H9 (cell line): ENCODE measurements around the gene KCNA5. TPM values are rescaled to one million over a fixed set of nuclear protein-coding genes. Genes with fewer than 3 reads are reported as not detected.

Experiments used
- DNase-seq: peaks from one replicate; pipeline ENCODE4 v3.0.0-alpha.2; 2017
- H2AFZ ChIP-seq: one replicate; pipeline ENCODE4 v1.6.1; 2013; ENCODE audit warnings: mild to moderate bottlenecking, low read length, control low read depth, moderate library complexity
- H2AK5ac ChIP-seq: 2 replicates; pipeline ENCODE4 v1.6.1; 2013; ENCODE audit warnings: low read length, control low read depth, mixed read lengths; ENCODE audit not compliant: insufficient read length
- H2BK120ac ChIP-seq: one replicate; pipeline ENCODE4 v1.6.1; 2013; ENCODE audit warnings: low read depth, mild to moderate bottlenecking, low read length, control low read depth, inconsistent platforms; ENCODE audit not compliant: poor library complexity, severe bottlenecking
- H2BK12ac ChIP-seq: 2 replicates; pipeline ENCODE4 v1.6.1; 2013; ENCODE audit warnings: low read length, control low read depth, mixed read lengths, low read depth; ENCODE audit not compliant: insufficient read length
- H2BK15ac ChIP-seq: 2 replicates; pipeline ENCODE4 v1.6.1; 2013; ENCODE audit warnings: low read depth, low read length, control low read depth
- H2BK20ac ChIP-seq: one replicate; pipeline ENCODE4 v1.6.1; 2013; ENCODE audit warnings: low read depth, mild to moderate bottlenecking, low read length, control low read depth, inconsistent platforms; ENCODE audit not compliant: poor library complexity, severe bottlenecking
- H2BK5ac ChIP-seq: 2 replicates; pipeline ENCODE4 v1.6.1; 2013; ENCODE audit warnings: low read length, control low read depth, mixed read lengths; ENCODE audit not compliant: insufficient read length
- H3K14ac ChIP-seq: 2 replicates; pipeline ENCODE4 v1.6.1; 2013; ENCODE audit warnings: low read length, control low read depth; ENCODE audit not compliant: insufficient read depth
- H3K18ac ChIP-seq: 2 replicates; pipeline ENCODE4 v1.6.1; 2013; ENCODE audit warnings: low read depth, mild to moderate bottlenecking, mixed read lengths, low read length, control low read depth; ENCODE audit not compliant: insufficient read length
- H3K23ac ChIP-seq: 2 replicates; pipeline ENCODE4 v1.6.1; 2013; ENCODE audit warnings: low read length, control low read depth, mixed read lengths, low read depth; ENCODE audit not compliant: insufficient read length
- H3K23me2 ChIP-seq: 2 replicates; pipeline ENCODE4 v1.6.1; 2013; ENCODE audit warnings: low read depth, mild to moderate bottlenecking, mixed read lengths, low read length, control low read depth; ENCODE audit not compliant: insufficient read length, poor library complexity, severe bottlenecking
- H3K27ac ChIP-seq: 2 replicates; pipeline ENCODE4 v1.5.1; 2013; ENCODE audit warnings: low read length, control low read depth, mixed read lengths, low read depth; ENCODE audit not compliant: insufficient read length
- H3K27me3 ChIP-seq: 2 replicates; pipeline ENCODE4 v1.6.1; 2013; ENCODE audit warnings: low read length, control low read depth, inconsistent platforms; ENCODE audit not compliant: insufficient read depth
- H3K4ac ChIP-seq: 2 replicates; pipeline ENCODE4 v1.6.1; 2013; ENCODE audit warnings: low read depth, mild to moderate bottlenecking, control low read depth, inconsistent platforms, low read length, moderate library complexity
- H3K4me1 ChIP-seq: 2 replicates; pipeline ENCODE4 v1.6.1; 2013; ENCODE audit warnings: low read length, control low read depth, inconsistent platforms; ENCODE audit not compliant: insufficient read depth
- H3K4me2 ChIP-seq: 2 replicates; pipeline ENCODE4 v1.6.1; 2013; ENCODE audit warnings: low read length, control low read depth, mixed read lengths; ENCODE audit not compliant: insufficient read length, insufficient read depth
- H3K56ac ChIP-seq: 2 replicates; pipeline ENCODE4 v1.6.1; 2013; ENCODE audit warnings: low read depth, mild to moderate bottlenecking, mixed read lengths, low read length, control low read depth; ENCODE audit not compliant: insufficient read length
- H3K79me1 ChIP-seq: 2 replicates; pipeline ENCODE4 v1.6.1; 2013; ENCODE audit warnings: low read depth, mild to moderate bottlenecking, moderate library complexity, low read length, control low read depth, inconsistent platforms; ENCODE audit not compliant: insufficient read depth, poor library complexity, severe bottlenecking
- H3K79me2 ChIP-seq: 2 replicates; pipeline ENCODE4 v1.6.1; 2013; ENCODE audit warnings: low read length, control low read depth, inconsistent platforms; ENCODE audit not compliant: insufficient read depth
- H3K9ac ChIP-seq: 2 replicates; pipeline ENCODE4 v1.6.1; 2013; ENCODE audit warnings: low read length, control low read depth, mixed read lengths; ENCODE audit not compliant: insufficient read length; ENCODE audit errors: extremely low read depth
- H3K9me3 ChIP-seq: one replicate; pipeline ENCODE4 v1.6.1; 2013; ENCODE audit warnings: low read depth, low read length, inconsistent platforms; ENCODE audit not compliant: control insufficient read depth
- H3T11ph ChIP-seq: one replicate; pipeline ENCODE4 v1.6.1; 2013; ENCODE audit warnings: mild to moderate bottlenecking, low read length, control low read depth, inconsistent platforms
- H4K20me1 ChIP-seq: one replicate; pipeline ENCODE4 v1.6.1; 2013; ENCODE audit not compliant: control insufficient read depth, insufficient read length, insufficient read depth
- H4K5ac ChIP-seq: 2 replicates; pipeline ENCODE4 v1.6.1; 2013; ENCODE audit warnings: low read depth, mild to moderate bottlenecking, mixed read lengths, low read length, control low read depth; ENCODE audit not compliant: insufficient read length
- H4K8ac ChIP-seq: replicated peaks from 2 replicates; pipeline ENCODE4 v1.6.1; 2013; ENCODE audit warnings: low read length, control low read depth, mixed read lengths, low read depth; ENCODE audit not compliant: insufficient read length
- H4K91ac ChIP-seq: 2 replicates; pipeline ENCODE4 v1.6.1; 2013; ENCODE audit warnings: low read depth, mild to moderate bottlenecking, moderate library complexity, mixed read lengths, low read length, control low read depth; ENCODE audit not compliant: insufficient read length
- H3K27ac Mint-ChIP-seq, 3 experiments: 2 replicates in 2 of 3; 3 replicates in 1 of 3; pipeline ENCODE4 v1.8.0; 2020 to 2021; ENCODE audit warnings: mixed read lengths in 3 of 3, mild to moderate bottlenecking in 1 of 3, moderate library complexity in 1 of 3
- H3K27me3 Mint-ChIP-seq: 2 replicates; pipeline ENCODE4 v1.8.0; 2021; ENCODE audit warnings: low read depth, mild to moderate bottlenecking, moderate library complexity, mixed read lengths
- H3K36me3 Mint-ChIP-seq, 3 experiments: 2 replicates in 2 of 3; 3 replicates in 1 of 3; pipeline ENCODE4 v1.8.0; 2020 to 2021; ENCODE audit warnings: low read depth in 3 of 3, mixed read lengths in 3 of 3; ENCODE audit not compliant: insufficient read depth in 1 of 3
- H3K4me1 Mint-ChIP-seq, 2 experiments: 2 replicates each; pipeline ENCODE4 v1.8.0; 2020; ENCODE audit warnings: mixed read lengths in 2 of 2
- H3K4me3 Mint-ChIP-seq, 2 experiments: 2 replicates in 1 of 2; 3 replicates in 1 of 2; pipeline ENCODE4 v1.8.0; 2020 to 2021; ENCODE audit warnings: mild to moderate bottlenecking in 2 of 2, mixed read lengths in 2 of 2, moderate library complexity in 1 of 2
- H3K9me3 Mint-ChIP-seq, 2 experiments: 2 replicates in 1 of 2; 3 replicates in 1 of 2; pipeline ENCODE4 v1.8.0; 2020; ENCODE audit warnings: mild to moderate bottlenecking in 2 of 2, mixed read lengths in 2 of 2, moderate library complexity in 1 of 2
- WGBS: extraction: QIAGEN DNeasy Blood & Tissue Kit; methylation state at CpG from one replicate; pipeline ENCODE4 v1.1.7; 2013; ENCODE audit warnings: missing lambda C conversion rate, low lambda C conversion rate, mixed read lengths; ENCODE audit not compliant: insufficient read length; ENCODE audit errors: extremely low coverage; 5-methylcytosine and 5-hydroxymethylcytosine counted together
- total RNA-seq: library from RNA; stranded (reverse); gene quantifications from 2 replicates; pipeline ENCODE4 v1.2.1, GENCODE V29; 2021
- TF ChIP-seq, protein P1 (sequence below): fragments of 200-600 bp; sonication (generic); conservative IDR thresholded peaks from 3 replicates; pipeline ENCODE4 v1.8.0; 2021; ENCODE audit warnings: antibody characterized with exemption, mild to moderate bottlenecking

KCNA5 gene
- total RNA-seq, 1 experiment from 2014 or later = 0.22 TPM

DNA sequence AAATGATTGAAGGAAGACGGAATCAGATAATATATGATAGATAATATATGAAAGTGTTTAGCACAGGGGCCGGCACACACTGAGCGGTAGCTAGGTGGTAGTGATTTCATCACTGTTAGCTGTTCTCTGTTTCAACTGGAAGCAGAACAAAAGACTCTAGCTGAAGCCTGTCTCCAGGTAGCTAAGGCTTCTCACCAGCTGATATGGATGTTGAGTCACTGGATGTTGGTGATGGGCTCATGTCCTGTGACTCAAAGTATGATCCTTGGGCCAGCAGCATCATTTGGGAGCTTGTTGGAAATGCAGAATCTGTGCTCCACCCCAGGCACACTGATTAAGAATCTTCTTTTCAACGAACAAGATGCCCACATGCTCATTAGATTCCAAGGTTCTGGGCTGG is 21.7 kb upstream of the KCNA5 start:
- H3K27me3 ChIP-seq = no peaks in the 10 kb centered on the region
- H4K5ac ChIP-seq = no peak overlapping the region
- no peak overlapping the region for H3K4me2 ChIP-seq
- 100% methylated on average over 1 of the region's 4 CpGs for WGBS
- H3K9ac ChIP-seq = no peak overlapping the region
- H3K27ac Mint-ChIP-seq = no peak overlapping the region
- peaks cover 43% of the 10 kb centered on the region for H3K27me3 Mint-ChIP-seq
- H2BK120ac ChIP-seq = no peak overlapping the region
- no peak overlapping the region for H3K14ac ChIP-seq
- TF ChIP-seq, protein P1, sequence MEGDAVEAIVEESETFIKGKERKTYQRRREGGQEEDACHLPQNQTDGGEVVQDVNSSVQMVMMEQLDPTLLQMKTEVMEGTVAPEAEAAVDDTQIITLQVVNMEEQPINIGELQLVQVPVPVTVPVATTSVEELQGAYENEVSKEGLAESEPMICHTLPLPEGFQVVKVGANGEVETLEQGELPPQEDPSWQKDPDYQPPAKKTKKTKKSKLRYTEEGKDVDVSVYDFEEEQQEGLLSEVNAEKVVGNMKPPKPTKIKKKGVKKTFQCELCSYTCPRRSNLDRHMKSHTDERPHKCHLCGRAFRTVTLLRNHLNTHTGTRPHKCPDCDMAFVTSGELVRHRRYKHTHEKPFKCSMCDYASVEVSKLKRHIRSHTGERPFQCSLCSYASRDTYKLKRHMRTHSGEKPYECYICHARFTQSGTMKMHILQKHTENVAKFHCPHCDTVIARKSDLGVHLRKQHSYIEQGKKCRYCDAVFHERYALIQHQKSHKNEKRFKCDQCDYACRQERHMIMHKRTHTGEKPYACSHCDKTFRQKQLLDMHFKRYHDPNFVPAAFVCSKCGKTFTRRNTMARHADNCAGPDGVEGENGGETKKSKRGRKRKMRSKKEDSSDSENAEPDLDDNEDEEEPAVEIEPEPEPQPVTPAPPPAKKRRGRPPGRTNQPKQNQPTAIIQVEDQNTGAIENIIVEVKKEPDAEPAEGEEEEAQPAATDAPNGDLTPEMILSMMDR = no peak
- H3K36me3 Mint-ChIP-seq = no peaks in the 10 kb centered on the region; a peak in 1 of 7 replicates
- DNase-seq = no peak
- no peak overlapping the region for H3K4me3 Mint-ChIP-seq
- no peaks in the 10 kb centered on the region for H3K9me3 Mint-ChIP-seq
- H2BK20ac ChIP-seq = no peak overlapping the region
- no peak overlapping the region for H4K8ac ChIP-seq
- no peaks in the 10 kb centered on the region for H3K79me1 ChIP-seq
- no peaks in the 10 kb centered on the region for H3K79me2 ChIP-seq
- no peak overlapping the region for H3K56ac ChIP-seq
- no peak overlapping the region for H4K91ac ChIP-seq
- H3K4me1 Mint-ChIP-seq = peaks cover 19 to 21% of the 10 kb centered on the region in 2 experiments
- H2BK12ac ChIP-seq = no peak overlapping the region
- H3K18ac ChIP-seq = no peak overlapping the region
- no peak overlapping the region for H2BK5ac ChIP-seq
- no peak overlapping the region for H2AK5ac ChIP-seq
- no peaks in the 10 kb centered on the region for H3K4me1 ChIP-seq
- no peak overlapping the region for H3K4ac ChIP-seq
- H4K20me1 ChIP-seq = no peaks in the 10 kb centered on the region
- no peak overlapping the region for H3K23ac ChIP-seq
- no peaks in the 10 kb centered on the region for H3K9me3 ChIP-seq
- no peak overlapping the region for H2BK15ac ChIP-seq
- H3T11ph ChIP-seq = no peak overlapping the region
- no peak overlapping the region for H3K27ac ChIP-seq
- no peaks in the 10 kb centered on the region for H3K23me2 ChIP-seq
- no peak overlapping the region for H2AFZ ChIP-seq
